Measurements from ENCODE around the gene PTPN14. TPM values are rescaled to one million over a fixed set of nuclear protein-coding genes. Genes with fewer than 3 reads are reported as not detected.
"Not testable (repeated sequence)": the region's sequence is repeated elsewhere in the genome, so short reads cannot be mapped to it uniquely, and the experiment has no call there.

Gene PTPN14
- total RNA-seq, 2 experiments from 2014 or later, result 2.7 to 2.8 TPM

DNA sequence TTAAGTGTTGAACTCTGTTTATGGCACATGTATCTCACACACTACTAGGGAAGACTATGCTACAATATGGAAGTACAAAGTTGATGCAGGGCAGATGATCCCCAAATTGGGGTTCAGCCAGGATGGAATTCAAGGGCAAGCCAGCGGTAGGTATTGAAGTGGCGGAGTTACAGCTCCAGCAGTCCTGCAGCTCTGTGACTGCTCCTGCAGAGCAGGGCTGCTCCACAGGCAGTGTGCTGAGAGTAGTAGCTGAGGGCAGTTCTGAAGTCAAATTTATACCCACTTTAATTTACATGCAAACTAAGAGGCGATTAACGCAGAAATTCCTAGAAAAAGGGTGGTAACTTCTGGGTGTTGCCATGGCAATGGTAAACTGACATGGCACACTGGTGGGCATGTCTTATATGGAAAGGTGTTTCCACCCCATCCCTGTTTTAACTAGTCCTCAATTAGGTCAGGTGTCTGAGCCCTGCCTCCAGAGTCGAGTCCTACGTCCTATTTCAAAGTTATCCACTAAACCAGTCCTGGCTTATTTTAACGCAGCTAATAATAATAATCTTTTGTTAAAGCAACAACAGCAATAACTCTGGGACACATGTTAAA lies 31.0 kb upstream of the PTPN14 start:
- Mint-ChIP-seq H3K4me1 (ENCODE audit: low read depth) (peaks cover 2% of the 10 kb centered on the region), H3K9me3 (peaks cover 5% of the 10 kb centered on the region), H3K36me3 (ENCODE audit: low read depth) (no peaks in the 10 kb centered on the region), H3K27ac (no peak overlapping the region), H3K27me3 (ENCODE audit: low read depth) (no peaks in the 10 kb centered on the region), H3K4me3 (no peak overlapping the region)
- intact Hi-C loops (cut with micrococcal nuclease), result loop anchor here (10.0 kb wide), 2 partner anchors 942 to 1338 kb away; no protein-coding TSS in a partner anchor
- CTCF ChIA-PET, result interaction anchor here (0.7 to 6.5 kb wide), 5 partner anchors 17 to 368 kb away, joined by 3 to 101 read pairs (median 4); no protein-coding TSS in a partner anchor
- no peak for DNase-seq

GRCh38 chr1:214581785-214582184 lies 30.4 kb upstream of the PTPN14 start:
- peaks cover 1% of the 10 kb centered on the region for H3K36me3 Mint-ChIP-seq (ENCODE audit: low read depth)
- H3K27ac Mint-ChIP-seq, result no peak overlapping the region
- intact Hi-C loops (cut with micrococcal nuclease), result loop anchor here (10.0 kb wide), 2 partner anchors 943 to 1337 kb away; no protein-coding TSS in a partner anchor
- H3K9me3 Mint-ChIP-seq, result peaks cover 9% of the 10 kb centered on the region
- DNase-seq, result no peak
- H3K27me3 Mint-ChIP-seq (ENCODE audit: low read depth), result no peaks in the 10 kb centered on the region
- H3K4me1 Mint-ChIP-seq (ENCODE audit: low read depth), result peaks cover 2% of the 10 kb centered on the region
- CTCF ChIA-PET, result interaction anchor here (0.7 to 2.2 kb wide), 6 partner anchors 16 to 320 kb away, joined by 3 to 6 read pairs (median 4); no protein-coding TSS in a partner anchor
- no peak overlapping the region for H3K4me3 Mint-ChIP-seq

DNA sequence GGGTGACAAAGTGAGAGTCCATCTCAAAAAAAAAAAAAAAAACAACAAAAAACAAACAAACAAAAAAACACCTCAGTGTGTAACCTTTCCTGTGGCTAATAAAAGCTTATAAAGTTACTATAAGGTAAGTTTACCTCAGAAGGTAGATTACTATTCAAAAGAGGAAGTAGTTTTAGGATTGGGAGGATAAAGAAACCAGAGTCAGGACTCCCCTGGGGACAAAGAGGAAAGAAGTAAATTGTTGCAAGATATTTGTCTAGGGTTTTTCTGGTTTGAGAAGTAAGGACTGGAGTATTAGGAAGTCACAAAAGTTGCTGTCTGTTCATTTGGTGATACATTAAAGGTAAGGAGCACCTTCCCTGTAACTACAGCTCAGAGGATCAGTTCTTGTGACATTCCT lies 27.8 kb upstream of the PTPN14 start:
- Mint-ChIP-seq H3K4me3 (no peak overlapping the region), H3K9me3 (peaks cover 26% of the 10 kb centered on the region), H3K4me1 (ENCODE audit: low read depth) (no peaks in the 10 kb centered on the region), H3K36me3 (ENCODE audit: low read depth) (peaks cover 9% of the 10 kb centered on the region), H3K27me3 (ENCODE audit: low read depth) (no peaks in the 10 kb centered on the region), H3K27ac (no peak overlapping the region)
- intact Hi-C loops (cut with micrococcal nuclease), result no loop called here
- DNase-seq, result no peak
- CTCF ChIA-PET, result interaction anchor here (1.3 to 1.8 kb wide), 2 partner anchors 247 to 251 kb away, joined by 3 to 5 read pairs; no protein-coding TSS in a partner anchor

DNA sequence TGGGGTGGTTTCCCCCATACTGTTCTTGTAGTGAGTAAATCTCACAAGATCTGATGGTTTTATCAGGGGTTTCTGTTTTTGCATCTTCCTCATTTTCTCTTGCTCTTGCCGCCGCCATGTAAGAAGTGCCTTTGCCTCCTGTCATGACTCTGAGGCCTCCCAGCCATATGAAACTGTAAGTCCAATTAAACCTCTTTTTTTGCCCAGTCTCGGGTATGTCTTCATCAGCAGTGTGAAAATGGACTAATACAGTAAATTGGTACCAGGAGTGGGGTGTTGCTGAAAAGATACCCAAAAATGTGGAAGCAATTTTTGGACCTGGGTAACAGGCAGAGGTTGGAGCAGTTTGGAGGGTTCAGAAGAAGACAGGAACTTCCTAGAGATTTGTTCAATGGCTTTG lies 24.7 kb upstream of the PTPN14 start:
- H3K36me3 Mint-ChIP-seq (ENCODE audit: low read depth); intact Hi-C loops (cut with micrococcal nuclease); CTCF ChIA-PET; H3K27me3 Mint-ChIP-seq (ENCODE audit: low read depth); H3K27ac Mint-ChIP-seq; DNase-seq; H3K4me3 Mint-ChIP-seq; H3K4me1 Mint-ChIP-seq (ENCODE audit: low read depth): not testable (repeated sequence)
- H3K9me3 Mint-ChIP-seq, result peaks cover 26% of the 10 kb centered on the region

DNA sequence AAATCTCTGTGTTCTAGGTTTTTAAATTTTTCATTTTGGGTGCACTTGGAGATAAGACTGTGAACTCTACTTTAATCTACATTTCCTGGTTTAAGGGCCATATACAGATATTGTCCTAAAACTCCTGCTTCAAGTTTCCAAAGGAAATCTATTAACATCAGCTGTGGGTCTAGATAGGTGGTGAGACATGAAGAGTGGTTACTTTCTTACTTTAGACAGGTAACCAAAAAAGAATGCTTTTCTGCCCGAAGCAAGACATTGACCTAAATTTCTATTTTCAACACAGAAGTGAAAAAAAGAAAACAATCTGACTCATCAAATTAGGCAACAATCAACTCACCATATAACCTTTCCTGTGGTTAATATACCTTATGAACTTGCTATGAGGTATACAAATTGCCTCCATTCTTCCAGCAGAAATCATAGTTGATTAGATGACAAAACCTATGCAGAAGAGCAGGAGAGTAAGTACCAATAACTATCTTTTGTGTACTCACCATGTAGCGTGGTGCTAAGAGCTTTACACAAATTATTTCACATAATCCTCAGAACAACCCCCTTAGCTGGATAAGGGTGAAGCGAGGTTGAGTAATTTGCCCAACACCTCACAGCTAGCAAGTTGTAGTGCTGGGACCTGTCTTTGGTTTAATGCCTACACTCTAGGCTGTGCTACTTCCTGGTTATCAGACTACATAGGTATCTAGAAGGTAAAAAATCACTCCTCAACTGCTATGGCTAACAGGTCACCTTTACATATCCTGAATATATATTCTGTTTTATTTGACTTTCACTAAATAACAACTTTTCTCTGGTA lies 23.4 kb upstream of the PTPN14 start:
- H3K4me1 Mint-ChIP-seq (ENCODE audit: low read depth), result peaks cover 2% of the 10 kb centered on the region
- H3K9me3 Mint-ChIP-seq, result peaks cover 26% of the 10 kb centered on the region
- CTCF ChIA-PET, result interaction anchor here (0.6 to 1.6 kb wide), 3 partner anchors 10 to 314 kb away, joined by 3 to 6 read pairs (median 5); no protein-coding TSS in a partner anchor
- H3K27ac Mint-ChIP-seq, result no peak overlapping the region
- H3K36me3 Mint-ChIP-seq (ENCODE audit: low read depth), result peaks cover 9% of the 10 kb centered on the region
- H3K27me3 Mint-ChIP-seq (ENCODE audit: low read depth), result no peaks in the 10 kb centered on the region
- intact Hi-C loops (cut with micrococcal nuclease), result no loop called here
- no peak for DNase-seq
- no peak overlapping the region for H3K4me3 Mint-ChIP-seq

DNA sequence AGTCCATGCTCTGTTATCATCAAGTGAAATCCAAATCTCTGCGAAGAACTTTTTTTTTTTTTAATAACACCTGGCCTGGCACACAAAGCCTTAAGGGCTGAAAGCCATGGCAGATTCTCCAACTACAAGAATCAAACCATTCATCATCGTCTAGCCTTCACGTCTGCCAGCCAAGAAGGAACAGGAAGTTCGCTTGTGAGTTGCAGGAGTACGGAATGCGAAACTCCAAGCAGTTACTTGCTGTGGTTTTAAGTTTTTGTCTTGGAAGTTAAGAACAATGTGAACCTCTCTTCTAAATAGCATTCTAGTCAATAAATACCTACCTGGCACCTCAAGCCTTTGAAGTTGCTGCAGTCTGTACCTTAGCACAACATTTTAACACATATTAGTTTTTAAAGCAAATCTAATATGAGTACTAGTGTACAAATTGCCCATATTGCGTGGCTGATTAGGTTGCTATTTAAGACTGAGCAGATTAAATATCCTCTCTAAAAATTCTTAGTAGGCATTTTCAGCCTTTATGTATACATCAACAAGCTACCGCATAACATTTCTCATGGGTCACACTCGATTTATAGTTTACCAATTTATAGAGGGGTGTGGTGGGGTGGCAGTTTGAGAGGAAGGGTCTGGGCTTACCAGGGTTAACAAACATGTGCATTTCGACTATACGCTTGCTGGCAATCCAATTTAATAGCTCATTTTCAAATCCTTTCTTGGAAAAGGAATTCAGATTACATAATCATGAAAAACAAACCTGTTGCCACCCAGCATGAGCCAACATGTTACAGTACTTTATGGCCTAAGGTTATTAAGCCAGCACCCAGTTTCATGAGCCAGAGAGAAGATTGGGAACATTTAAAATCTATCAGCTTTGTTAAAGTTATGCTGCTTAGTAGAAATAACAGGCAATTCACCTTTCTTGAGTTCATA lies 22.2 kb upstream of the PTPN14 start:
- CTCF ChIA-PET, result interaction anchor here (0.6 to 1.6 kb wide), 3 partner anchors 11 to 313 kb away, joined by 3 to 6 read pairs (median 5); no protein-coding TSS in a partner anchor
- Mint-ChIP-seq H3K27me3 (ENCODE audit: low read depth) (peaks cover 4% of the 10 kb centered on the region), H3K27ac (no peak overlapping the region), H3K4me3 (no peak overlapping the region), H3K9me3 (peaks cover 26% of the 10 kb centered on the region), H3K4me1 (ENCODE audit: low read depth) (peaks cover 5% of the 10 kb centered on the region), H3K36me3 (ENCODE audit: low read depth) (peaks cover 9% of the 10 kb centered on the region)
- intact Hi-C loops (cut with micrococcal nuclease), result no loop called here
- DNase-seq, result no peak

DNA sequence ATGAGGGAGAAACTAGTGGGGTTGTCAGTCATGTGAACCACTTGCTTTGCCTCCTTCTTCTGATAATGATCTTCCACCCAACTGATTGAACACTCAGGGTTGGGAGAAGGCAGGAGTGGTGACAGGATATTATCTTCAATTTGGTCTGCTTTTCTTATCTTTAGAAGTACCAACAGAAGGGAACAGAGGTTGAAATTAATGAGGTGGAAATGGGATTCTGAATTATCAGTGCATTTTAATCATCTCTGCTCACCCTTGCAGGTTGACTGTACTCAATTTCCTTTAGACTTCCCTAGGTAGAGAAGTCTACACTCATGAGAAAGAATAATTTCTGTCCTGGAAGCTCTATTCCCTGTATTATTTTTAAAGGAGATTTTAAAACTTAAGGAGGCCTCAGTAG lies 19.9 kb upstream of the PTPN14 start:
- H3K9me3 Mint-ChIP-seq, result peaks cover 12% of the 10 kb centered on the region
- no peak for DNase-seq
- H3K27ac Mint-ChIP-seq, result no peak overlapping the region
- H3K27me3 Mint-ChIP-seq (ENCODE audit: low read depth), result peaks cover 4% of the 10 kb centered on the region
- intact Hi-C loops (cut with micrococcal nuclease), result no loop called here
- H3K36me3 Mint-ChIP-seq (ENCODE audit: low read depth), result peaks cover 3% of the 10 kb centered on the region
- H3K4me1 Mint-ChIP-seq (ENCODE audit: low read depth), result peaks cover 10% of the 10 kb centered on the region
- no peak overlapping the region for H3K4me3 Mint-ChIP-seq
- CTCF ChIA-PET, result no interaction called here

DNA sequence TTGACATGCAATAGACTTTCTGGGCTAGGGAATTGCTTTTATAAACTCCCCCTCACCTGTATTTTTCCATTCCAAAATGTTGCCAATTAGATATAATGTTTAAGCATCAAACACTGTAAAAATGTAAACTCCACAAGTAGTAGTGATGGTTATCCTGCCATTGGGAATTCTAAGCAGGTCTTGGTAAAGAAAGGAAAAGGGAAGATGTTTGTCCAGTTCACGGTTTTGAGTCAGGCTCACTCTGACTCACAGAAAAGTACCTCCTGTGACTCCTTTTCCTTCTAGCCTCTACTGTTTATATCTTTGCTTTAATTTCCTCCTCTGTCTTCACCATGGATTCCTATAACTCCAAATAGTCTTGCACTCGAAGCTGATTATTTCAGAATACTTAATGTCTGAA lies 19.0 kb upstream of the PTPN14 start:
- peaks cover 10% of the 10 kb centered on the region for H3K4me1 Mint-ChIP-seq (ENCODE audit: low read depth)
- CTCF ChIA-PET, result no interaction called here
- intact Hi-C loops (cut with micrococcal nuclease), result no loop called here
- no peak overlapping the region for H3K4me3 Mint-ChIP-seq
- H3K36me3 Mint-ChIP-seq (ENCODE audit: low read depth), result no peaks in the 10 kb centered on the region
- H3K27me3 Mint-ChIP-seq (ENCODE audit: low read depth), result peaks cover 4% of the 10 kb centered on the region
- H3K27ac Mint-ChIP-seq, result no peak overlapping the region
- DNase-seq, result no peak
- peaks cover 6% of the 10 kb centered on the region for H3K9me3 Mint-ChIP-seq

- CTCF ChIA-PET, result no interaction called here
- H3K36me3 Mint-ChIP-seq (ENCODE audit: low read depth), result no peaks in the 10 kb centered on the region
- no peak for DNase-seq
- H3K9me3 Mint-ChIP-seq, result peaks cover 2% of the 10 kb centered on the region
- intact Hi-C loops (cut with micrococcal nuclease), result no loop called here
- H3K27ac Mint-ChIP-seq, result no peak overlapping the region
- H3K27me3 Mint-ChIP-seq (ENCODE audit: low read depth), result peaks cover 4% of the 10 kb centered on the region
- H3K4me1 Mint-ChIP-seq (ENCODE audit: low read depth), result peaks cover 10% of the 10 kb centered on the region
- H3K4me3 Mint-ChIP-seq, result no peak overlapping the region
Measured at GRCh38 chr1:214569357-214570004, 18.1 kb upstream of the PTPN14 start.

DNA sequence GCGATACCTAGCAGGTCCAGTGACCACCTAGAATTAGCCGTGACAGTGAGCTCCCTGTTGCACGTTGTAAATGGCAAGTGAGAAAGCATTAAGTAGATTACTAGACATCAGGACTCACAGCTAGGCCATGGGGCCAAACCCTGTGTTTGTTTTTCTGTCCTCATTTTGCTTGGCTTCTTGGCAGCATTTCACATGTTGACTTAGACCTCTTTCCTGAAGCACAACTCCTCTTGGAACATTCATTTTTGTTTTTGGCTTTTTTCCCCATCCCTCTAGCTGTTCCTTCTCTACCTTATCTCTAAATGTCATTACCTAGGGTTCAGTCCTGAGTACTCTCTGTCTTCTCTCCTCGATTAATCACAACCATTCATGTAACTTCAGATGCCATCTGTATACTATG lies 16.9 kb upstream of the PTPN14 start:
- Mint-ChIP-seq H3K4me3 (no peak overlapping the region), H3K27me3 (ENCODE audit: low read depth) (peaks cover 4% of the 10 kb centered on the region), H3K4me1 (ENCODE audit: low read depth) (peaks cover 10% of the 10 kb centered on the region), H3K36me3 (ENCODE audit: low read depth) (no peaks in the 10 kb centered on the region), H3K27ac (no peak overlapping the region), H3K9me3 (no peaks in the 10 kb centered on the region)
- intact Hi-C loops (cut with micrococcal nuclease), result no loop called here
- DNase-seq, result no peak
- CTCF ChIA-PET, result no interaction called here

GRCh38 chr1:214567481-214567980 lies 16.1 kb upstream of the PTPN14 start:
- Mint-ChIP-seq H3K27me3 (ENCODE audit: low read depth) (peaks cover 4% of the 10 kb centered on the region), H3K4me3 (no peak overlapping the region), H3K4me1 (ENCODE audit: low read depth) (peaks cover 10% of the 10 kb centered on the region), H3K36me3 (ENCODE audit: low read depth) (no peaks in the 10 kb centered on the region), H3K27ac (no peak overlapping the region), H3K9me3 (no peaks in the 10 kb centered on the region)
- CTCF ChIA-PET, result no interaction called here
- intact Hi-C loops (cut with micrococcal nuclease), result no loop called here
- DNase-seq, result no peak
